Body of pancreas (tissue), 4 donors: ENCODE measurements around the gene MINDY3.

Source experiments
- POLR2A ChIP-seq, 3 donors: fragments of 450-650 bp; IDR thresholded peaks; one replicate each; pipeline ENCODE4 v1.6.1; 2016; ENCODE audit warnings: antibody characterized with exemption in 3 of 3, mild to moderate bottlenecking in 2 of 3
- TF ChIP-seq, protein P1 (sequence below), 7 experiments: fragments of 450-650 bp in 4 of 7; fragments of 200-600 bp in 3 of 7; sonication (generic) in 3 of 7; IDR thresholded peaks; one replicate each; pipeline ENCODE4 v1.5.1; 2016 to 2019; ENCODE audit warnings: antibody characterized with exemption in 7 of 7

DNA sequence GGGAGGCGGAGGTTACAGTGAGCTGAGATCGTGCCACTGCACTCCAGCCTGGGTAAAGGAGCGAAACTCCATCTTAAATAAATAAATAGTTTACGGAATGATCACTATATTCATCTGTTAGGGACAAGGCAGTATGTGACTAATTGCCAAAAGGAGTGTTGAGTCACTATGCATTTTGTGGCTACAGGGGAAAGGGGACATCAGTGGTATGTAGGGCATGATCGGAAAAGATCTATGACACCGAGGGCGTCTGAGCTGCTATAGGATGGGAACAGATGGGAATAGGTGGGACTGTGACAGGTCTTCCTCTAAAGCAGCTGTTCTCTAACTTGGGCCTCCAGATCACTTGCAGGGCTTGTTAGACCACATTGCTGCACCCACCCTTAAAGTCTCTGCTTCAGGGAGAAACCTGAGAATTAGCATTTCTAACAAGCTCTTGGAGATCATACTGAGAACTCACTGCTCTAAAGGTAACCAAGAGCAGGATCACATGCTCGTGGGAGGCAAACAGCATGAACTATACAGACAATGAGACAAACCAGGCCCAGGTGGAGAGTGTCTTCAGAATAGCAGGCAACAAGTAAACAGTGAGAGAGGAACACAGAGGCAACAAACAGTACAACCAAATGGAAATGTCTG, 75.5 kb downstream of the MINDY3 start:
- TF ChIP-seq, protein P1, sequence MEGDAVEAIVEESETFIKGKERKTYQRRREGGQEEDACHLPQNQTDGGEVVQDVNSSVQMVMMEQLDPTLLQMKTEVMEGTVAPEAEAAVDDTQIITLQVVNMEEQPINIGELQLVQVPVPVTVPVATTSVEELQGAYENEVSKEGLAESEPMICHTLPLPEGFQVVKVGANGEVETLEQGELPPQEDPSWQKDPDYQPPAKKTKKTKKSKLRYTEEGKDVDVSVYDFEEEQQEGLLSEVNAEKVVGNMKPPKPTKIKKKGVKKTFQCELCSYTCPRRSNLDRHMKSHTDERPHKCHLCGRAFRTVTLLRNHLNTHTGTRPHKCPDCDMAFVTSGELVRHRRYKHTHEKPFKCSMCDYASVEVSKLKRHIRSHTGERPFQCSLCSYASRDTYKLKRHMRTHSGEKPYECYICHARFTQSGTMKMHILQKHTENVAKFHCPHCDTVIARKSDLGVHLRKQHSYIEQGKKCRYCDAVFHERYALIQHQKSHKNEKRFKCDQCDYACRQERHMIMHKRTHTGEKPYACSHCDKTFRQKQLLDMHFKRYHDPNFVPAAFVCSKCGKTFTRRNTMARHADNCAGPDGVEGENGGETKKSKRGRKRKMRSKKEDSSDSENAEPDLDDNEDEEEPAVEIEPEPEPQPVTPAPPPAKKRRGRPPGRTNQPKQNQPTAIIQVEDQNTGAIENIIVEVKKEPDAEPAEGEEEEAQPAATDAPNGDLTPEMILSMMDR (IDR thresholded peaks at IDR 0.05): no peak
- TF ChIP-seq POLR2A (IDR thresholded peaks at IDR 0.05): no peak
